ENCODE data around the gene RND1. TPM values are rescaled to one million over a fixed set of nuclear protein-coding genes. Genes with fewer than 3 reads are reported as not detected.
"Not testable (repeated sequence)": the region's sequence is repeated elsewhere in the genome, so short reads cannot be mapped to it uniquely, and the experiment has no call there.

RND1 gene
- total and polyA plus RNA-seq, 2 experiments from 2014 or later, result 9.3 to 10.4 TPM

DNA sequence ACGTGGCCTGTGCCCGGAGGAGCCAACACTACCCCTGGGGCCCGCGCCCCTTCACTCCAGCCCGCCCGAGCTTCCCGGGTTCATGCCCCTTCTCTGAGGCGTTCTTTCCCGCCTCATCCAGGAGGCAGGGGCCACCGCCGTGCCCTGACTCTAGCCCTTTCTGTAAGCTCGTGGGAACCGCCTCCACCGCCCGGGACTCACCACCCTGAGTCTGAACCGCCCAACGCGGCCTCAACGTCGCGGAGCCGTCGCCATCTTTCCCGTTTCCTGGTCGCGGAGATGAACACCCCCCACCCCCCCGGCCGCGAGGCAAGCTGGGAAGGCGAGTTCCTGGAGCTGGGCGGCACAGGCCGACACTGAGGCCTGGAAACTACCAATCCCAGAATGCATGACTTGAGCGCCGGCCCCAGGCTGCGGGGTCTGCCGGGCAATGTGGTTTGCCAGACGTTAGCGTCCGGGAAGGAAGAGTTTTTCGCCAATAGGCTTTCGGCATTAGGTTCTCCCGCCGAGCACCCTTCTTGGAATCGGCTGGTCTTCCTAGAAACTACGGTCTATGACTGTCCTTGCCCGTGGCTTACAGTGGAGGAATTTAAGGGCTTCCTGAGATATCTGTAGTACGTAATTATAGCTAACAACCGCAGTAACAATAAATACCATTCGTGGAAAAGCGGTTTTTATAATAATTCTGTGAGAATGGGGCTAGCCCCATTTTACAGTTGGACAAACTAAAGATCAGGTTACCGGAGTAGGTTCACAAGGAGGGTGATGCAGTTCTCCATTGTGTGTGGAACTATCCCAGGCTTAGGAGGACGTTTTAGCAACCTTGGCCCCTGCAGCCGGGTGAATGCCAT, 13.6 kb downstream of the RND1 start, which contains the start of gene DDX23 (continued):
- TF ChIP-seq, protein P1, sequence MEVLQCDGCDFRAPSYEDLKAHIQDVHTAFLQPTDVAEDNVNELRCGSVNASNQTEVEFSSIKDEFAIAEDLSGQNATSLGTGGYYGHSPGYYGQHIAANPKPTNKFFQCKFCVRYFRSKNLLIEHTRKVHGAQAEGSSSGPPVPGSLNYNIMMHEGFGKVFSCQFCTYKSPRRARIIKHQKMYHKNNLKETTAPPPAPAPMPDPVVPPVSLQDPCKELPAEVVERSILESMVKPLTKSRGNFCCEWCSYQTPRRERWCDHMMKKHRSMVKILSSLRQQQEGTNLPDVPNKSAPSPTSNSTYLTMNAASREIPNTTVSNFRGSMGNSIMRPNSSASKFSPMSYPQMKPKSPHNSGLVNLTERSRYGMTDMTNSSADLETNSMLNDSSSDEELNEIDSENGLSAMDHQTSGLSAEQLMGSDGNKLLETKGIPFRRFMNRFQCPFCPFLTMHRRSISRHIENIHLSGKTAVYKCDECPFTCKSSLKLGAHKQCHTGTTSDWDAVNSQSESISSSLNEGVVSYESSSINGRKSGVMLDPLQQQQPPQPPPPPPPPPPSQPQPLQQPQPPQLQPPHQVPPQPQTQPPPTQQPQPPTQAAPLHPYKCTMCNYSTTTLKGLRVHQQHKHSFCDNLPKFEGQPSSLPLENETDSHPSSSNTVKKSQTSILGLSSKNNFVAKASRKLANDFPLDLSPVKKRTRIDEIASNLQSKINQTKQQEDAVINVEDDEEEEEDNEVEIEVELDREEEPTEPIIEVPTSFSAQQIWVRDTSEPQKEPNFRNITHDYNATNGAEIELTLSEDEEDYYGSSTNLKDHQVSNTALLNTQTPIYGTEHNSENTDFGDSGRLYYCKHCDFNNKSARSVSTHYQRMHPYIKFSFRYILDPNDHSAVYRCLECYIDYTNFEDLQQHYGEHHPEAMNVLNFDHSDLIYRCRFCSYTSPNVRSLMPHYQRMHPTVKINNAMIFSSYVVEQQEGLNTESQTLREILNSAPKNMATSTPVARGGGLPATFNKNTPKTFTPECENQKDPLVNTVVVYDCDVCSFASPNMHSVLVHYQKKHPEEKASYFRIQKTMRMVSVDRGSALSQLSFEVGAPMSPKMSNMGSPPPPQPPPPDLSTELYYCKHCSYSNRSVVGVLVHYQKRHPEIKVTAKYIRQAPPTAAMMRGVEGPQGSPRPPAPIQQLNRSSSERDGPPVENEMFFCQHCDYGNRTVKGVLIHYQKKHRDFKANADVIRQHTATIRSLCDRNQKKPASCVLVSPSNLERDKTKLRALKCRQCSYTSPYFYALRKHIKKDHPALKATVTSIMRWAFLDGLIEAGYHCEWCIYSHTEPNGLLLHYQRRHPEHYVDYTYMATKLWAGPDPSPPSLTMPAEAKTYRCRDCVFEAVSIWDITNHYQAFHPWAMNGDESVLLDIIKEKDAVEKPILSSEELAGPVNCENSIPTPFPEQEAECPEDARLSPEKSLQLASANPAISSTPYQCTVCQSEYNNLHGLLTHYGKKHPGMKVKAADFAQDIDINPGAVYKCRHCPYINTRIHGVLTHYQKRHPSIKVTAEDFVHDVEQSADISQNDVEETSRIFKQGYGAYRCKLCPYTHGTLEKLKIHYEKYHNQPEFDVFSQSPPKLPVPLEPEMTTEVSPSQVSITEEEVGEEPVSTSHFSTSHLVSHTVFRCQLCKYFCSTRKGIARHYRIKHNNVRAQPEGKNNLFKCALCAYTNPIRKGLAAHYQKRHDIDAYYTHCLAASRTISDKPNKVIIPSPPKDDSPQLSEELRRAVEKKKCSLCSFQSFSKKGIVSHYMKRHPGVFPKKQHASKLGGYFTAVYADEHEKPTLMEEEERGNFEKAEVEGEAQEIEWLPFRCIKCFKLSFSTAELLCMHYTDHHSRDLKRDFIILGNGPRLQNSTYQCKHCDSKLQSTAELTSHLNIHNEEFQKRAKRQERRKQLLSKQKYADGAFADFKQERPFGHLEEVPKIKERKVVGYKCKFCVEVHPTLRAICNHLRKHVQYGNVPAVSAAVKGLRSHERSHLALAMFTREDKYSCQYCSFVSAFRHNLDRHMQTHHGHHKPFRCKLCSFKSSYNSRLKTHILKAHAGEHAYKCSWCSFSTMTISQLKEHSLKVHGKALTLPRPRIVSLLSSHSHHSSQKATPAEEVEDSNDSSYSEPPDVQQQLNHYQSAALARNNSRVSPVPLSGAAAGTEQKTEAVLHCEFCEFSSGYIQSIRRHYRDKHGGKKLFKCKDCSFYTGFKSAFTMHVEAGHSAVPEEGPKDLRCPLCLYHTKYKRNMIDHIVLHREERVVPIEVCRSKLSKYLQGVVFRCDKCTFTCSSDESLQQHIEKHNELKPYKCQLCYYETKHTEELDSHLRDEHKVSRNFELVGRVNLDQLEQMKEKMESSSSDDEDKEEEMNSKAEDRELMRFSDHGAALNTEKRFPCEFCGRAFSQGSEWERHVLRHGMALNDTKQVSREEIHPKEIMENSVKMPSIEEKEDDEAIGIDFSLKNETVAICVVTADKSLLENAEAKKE (CRISPR knock-in tag; IDR thresholded peaks at IDR 0.05), result no peak
- TF ChIP-seq CREB1 (CRISPR knock-in tag; IDR thresholded peaks at IDR 0.05; ENCODE audit: low read depth) (peak; percentile 88), EZH2phosphoT487 (IDR thresholded peaks at IDR 0.05; ENCODE audit: unreplicated experiment) (no peak), EZH2 (IDR thresholded peaks at IDR 0.05; ENCODE audit: low read depth, unreplicated experiment) (no peak)

- H3K4me1 ChIP-seq (ENCODE audit: insufficient read depth); H3K4me3 ChIP-seq; H2AFZ ChIP-seq; H3K9me2 ChIP-seq (ENCODE audit: insufficient read depth); H3K4me1 Mint-ChIP-seq; H3K79me2 ChIP-seq (replicated peaks; ENCODE audit: insufficient read depth); H3K27me3 Mint-ChIP-seq (ENCODE audit: insufficient read depth, low read depth, poor library complexity); H3K27ac Mint-ChIP-seq; H3K9me3 Mint-ChIP-seq; ATAC-seq; H3K4me3 Mint-ChIP-seq; H3K4me2 ChIP-seq; H3F3A ChIP-seq (replicated peaks; ENCODE audit: low read depth); H3K27me3 ChIP-seq (ENCODE audit: insufficient read depth); DNase-seq (ENCODE audit: low spot score); H3K27ac ChIP-seq (ENCODE audit: low read depth): not testable (repeated sequence)
- peaks cover 87% of the 10 kb centered on the region for H3K36me3 Mint-ChIP-seq (ENCODE audit: low read depth)
- Histone ChIP-seq H4K20me1 (replicated peaks; ENCODE audit: insufficient read depth) (peaks cover 21% of the 10 kb centered on the region; the same call in 1 of the 2 replicates), H3K36me3 (ENCODE audit: insufficient read depth) (peaks cover 56% of the 10 kb centered on the region)
Observed at GRCh38 chr12:48842021-48842420, 23.6 kb downstream of the RND1 start.
